Mesendoderm (in vitro differentiated cells): ENCODE results near the gene PELO.

Experiments
- DNase-seq: peaks from one replicate; pipeline ENCODE4 v3.0.0; 2013
- H2AK5ac ChIP-seq: 2 replicates; pipeline ENCODE4 v1.6.1; 2013; ENCODE audit warnings: low read length, inconsistent platforms
- H2BK120ac ChIP-seq: 2 replicates; pipeline ENCODE4 v1.6.1; 2013; ENCODE audit warnings: low read depth, mild to moderate bottlenecking, low read length, moderate library complexity, mixed read lengths
- H2BK15ac ChIP-seq: replicated peaks from 2 replicates; pipeline ENCODE4 v1.6.1; 2013; ENCODE audit warnings: low read depth, mild to moderate bottlenecking, moderate library complexity
- H2BK5ac ChIP-seq: 2 replicates; pipeline ENCODE4 v1.6.1; 2013; ENCODE audit warnings: low read length, inconsistent platforms
- H3K18ac ChIP-seq: 2 replicates; pipeline ENCODE4 v1.6.1; 2013; ENCODE audit warnings: mild to moderate bottlenecking, low read length, mixed read lengths
- H3K23ac ChIP-seq: one replicate; pipeline ENCODE4 v1.6.1; 2013; ENCODE audit warnings: low read length
- H3K27ac ChIP-seq: 2 replicates; pipeline ENCODE4 v1.5.1; 2013; ENCODE audit warnings: low read depth, mild to moderate bottlenecking, inconsistent platforms, low read length, moderate library complexity
- H3K27me3 ChIP-seq: 2 replicates; pipeline ENCODE4 v1.6.1; 2013; ENCODE audit warnings: low read length, control low read depth, mild to moderate bottlenecking, inconsistent platforms; ENCODE audit not compliant: insufficient read depth, poor library complexity
- H3K36me3 ChIP-seq: 2 replicates; pipeline ENCODE4 v1.6.1; 2013; ENCODE audit warnings: low read length, inconsistent platforms; ENCODE audit not compliant: control insufficient read depth, insufficient read depth
- H3K4ac ChIP-seq: one replicate; pipeline ENCODE4 v1.6.1; 2013; ENCODE audit warnings: low read depth, mild to moderate bottlenecking, low read length, moderate library complexity
- H3K4me1 ChIP-seq: 2 replicates; pipeline ENCODE4 v1.6.1; 2013; ENCODE audit warnings: low read depth, low read length, inconsistent platforms; ENCODE audit not compliant: control insufficient read depth
- H3K4me2 ChIP-seq: 2 replicates; pipeline ENCODE4 v1.6.1; 2013; ENCODE audit warnings: low read length
- H3K4me3 ChIP-seq: 2 replicates; pipeline ENCODE4 v1.5.1; 2013; ENCODE audit warnings: mild to moderate bottlenecking, low read length
- H3K56ac ChIP-seq: one replicate; pipeline ENCODE4 v1.6.1; 2013; ENCODE audit warnings: low read length
- H3K79me1 ChIP-seq: 2 replicates; pipeline ENCODE4 v1.6.1; 2013; ENCODE audit warnings: low read length, inconsistent platforms
- H3K79me2 ChIP-seq: 2 replicates; pipeline ENCODE4 v1.6.1; 2013; ENCODE audit warnings: mild to moderate bottlenecking, low read length; ENCODE audit not compliant: control insufficient read depth, insufficient read depth
- H3K9ac ChIP-seq: 2 replicates; pipeline ENCODE4 v1.6.1; 2013; ENCODE audit warnings: low read length, inconsistent platforms
- H4K5ac ChIP-seq: one replicate; pipeline ENCODE4 v1.6.1; 2013; ENCODE audit warnings: low read length
- H4K8ac ChIP-seq: one replicate; pipeline ENCODE4 v1.6.1; 2013; ENCODE audit warnings: low read depth, mild to moderate bottlenecking, control low read depth, low read length, moderate library complexity
- WGBS: extraction: QIAGEN DNeasy Blood & Tissue Kit; methylation state at CpG from one replicate; pipeline ENCODE4 v1.1.7; 2013; ENCODE audit warnings: low lambda C conversion rate, missing lambda C conversion rate; ENCODE audit not compliant: insufficient coverage; ENCODE audit errors: extremely low coverage; 5-methylcytosine and 5-hydroxymethylcytosine counted together

The PELO gene

DNA sequence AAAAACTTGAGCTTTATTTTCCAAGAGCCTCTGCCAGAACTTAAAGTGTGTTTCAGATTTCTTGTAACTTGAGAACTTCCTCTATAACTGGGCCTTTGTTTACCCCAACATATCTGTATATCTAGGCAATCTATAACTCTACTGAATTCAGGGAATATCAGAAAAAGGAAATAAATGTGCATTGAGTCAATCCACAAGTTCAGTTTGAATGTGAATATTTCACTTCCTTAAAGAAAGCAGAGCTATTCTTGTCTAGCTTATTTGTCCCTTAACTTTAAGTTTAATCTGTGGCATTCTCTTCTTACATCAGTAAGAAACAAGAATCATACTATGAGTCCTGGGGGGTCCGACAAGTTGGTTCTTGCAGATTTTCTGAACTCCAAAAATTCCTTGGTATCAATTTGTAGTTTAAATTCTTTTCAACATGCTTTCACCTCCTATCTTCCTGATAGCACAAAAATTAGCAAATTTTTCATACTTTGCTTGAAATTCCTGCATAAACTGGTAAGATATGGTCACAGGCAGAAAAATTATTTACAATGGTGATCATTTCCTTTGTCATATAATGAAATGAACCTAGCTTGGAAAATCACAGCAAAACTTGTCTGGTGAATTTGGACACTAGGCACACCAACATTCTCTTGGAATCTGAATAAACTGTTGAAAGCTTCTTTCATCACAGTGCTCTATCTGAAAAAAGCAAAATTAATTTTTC lies 19.8 kb upstream of the PELO start:
- H2BK15ac ChIP-seq: no peak overlapping the region
- H3K27ac ChIP-seq: no peak overlapping the region
- no peak overlapping the region for H3K4me2 ChIP-seq
- H3K79me1 ChIP-seq: no peaks in the 10 kb centered on the region
- no peaks in the 10 kb centered on the region for H3K4me1 ChIP-seq
- no CpG with 5 or more reads among the region's 1 CpG for whole genome bisulfite sequencing
- no peak overlapping the region for H3K23ac ChIP-seq
- no peak overlapping the region for H3K18ac ChIP-seq
- H3K56ac ChIP-seq: no peak overlapping the region
- H3K79me2 ChIP-seq: no peaks in the 10 kb centered on the region
- H4K5ac ChIP-seq: no peak overlapping the region
- no peak overlapping the region for H2AK5ac ChIP-seq
- no peak for DNase-seq
- no peak overlapping the region for H2BK5ac ChIP-seq
- no peaks in the 10 kb centered on the region for H3K36me3 ChIP-seq
- no peak overlapping the region for H3K4me3 ChIP-seq
- no peak overlapping the region for H2BK120ac ChIP-seq
- no peak overlapping the region for H4K8ac ChIP-seq
- H3K9ac ChIP-seq: no peak overlapping the region
- H3K27me3 ChIP-seq: no peaks in the 10 kb centered on the region
- H3K4ac ChIP-seq: no peak overlapping the region

DNA sequence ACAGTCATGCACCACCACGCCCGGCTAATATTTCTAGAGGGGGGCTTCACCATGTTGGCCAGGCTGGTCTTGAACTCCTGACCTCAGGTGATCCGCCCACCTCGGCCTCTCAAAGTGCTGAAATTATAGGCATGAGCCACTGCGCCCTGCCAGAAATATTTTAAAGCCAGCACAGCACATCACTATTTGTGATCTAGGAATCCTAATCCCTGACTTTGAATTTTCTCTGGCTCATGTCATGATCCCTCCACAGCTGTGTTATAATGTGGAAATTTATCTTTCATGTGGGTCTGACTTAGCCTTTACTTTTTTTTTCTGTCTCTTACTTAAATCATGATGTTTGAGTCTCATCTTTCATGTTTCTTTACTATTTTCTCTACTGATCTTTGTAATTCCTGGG lies 18.7 kb upstream of the PELO start:
- Histone ChIP-seq H3K27me3 (no peaks in the 10 kb centered on the region), H2BK5ac (no peak overlapping the region), H3K9ac (no peak overlapping the region), H3K4me3 (no peak overlapping the region), H3K27ac (no peak overlapping the region), H4K8ac (no peak overlapping the region), H2BK15ac (no peak overlapping the region), H3K4me1 (no peaks in the 10 kb centered on the region), H2BK120ac (no peak overlapping the region), H3K79me2 (no peaks in the 10 kb centered on the region), H3K18ac (no peak overlapping the region), H3K4ac (no peak overlapping the region), H3K4me2 (no peak overlapping the region), H4K5ac (no peak overlapping the region), H3K56ac (no peak overlapping the region), H3K79me1 (no peaks in the 10 kb centered on the region), H2AK5ac (no peak overlapping the region), H3K36me3 (no peaks in the 10 kb centered on the region), H3K23ac (no peak overlapping the region)
- no peak for DNase-seq
- no CpG with 5 or more reads among the region's 5 CpGs for WGBS

DNA sequence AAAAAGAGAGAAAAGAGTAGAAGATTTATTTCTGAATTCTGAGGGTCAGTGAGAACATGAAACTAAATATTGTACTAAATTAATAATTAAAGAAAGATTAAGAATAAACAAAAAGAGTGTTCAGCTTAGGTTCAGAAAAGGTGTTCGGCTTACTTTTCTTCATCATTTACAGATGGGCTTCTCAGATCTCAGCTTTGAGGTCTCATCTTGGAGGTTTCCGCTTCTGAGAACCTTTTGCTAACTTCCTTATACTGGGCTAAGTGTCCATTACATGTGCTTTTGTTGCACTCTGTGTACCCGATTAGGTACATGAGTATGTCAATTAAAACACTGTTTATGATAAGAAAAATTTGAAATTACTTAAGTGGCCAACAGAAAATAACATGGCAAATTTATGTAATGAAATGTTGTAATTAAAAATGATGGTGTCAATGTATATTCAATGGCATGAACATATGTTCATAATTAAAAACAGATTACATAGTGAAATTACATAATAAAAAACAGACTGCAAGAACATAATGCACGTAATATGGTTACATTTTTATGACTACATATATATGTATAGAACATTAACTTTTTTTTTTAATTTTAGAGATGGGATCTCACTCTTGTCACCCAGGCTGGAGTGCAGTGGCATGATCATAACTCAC lies 17.3 kb upstream of the PELO start:
- Histone ChIP-seq H3K79me2 (no peaks in the 10 kb centered on the region), H3K4me1 (no peaks in the 10 kb centered on the region), H3K56ac (no peak overlapping the region), H3K18ac (no peak overlapping the region), H3K79me1 (no peaks in the 10 kb centered on the region), H3K9ac (no peak overlapping the region), H2AK5ac (no peak overlapping the region), H4K5ac (no peak overlapping the region), H2BK15ac (no peak overlapping the region), H3K27ac (no peak overlapping the region), H3K27me3 (no peaks in the 10 kb centered on the region), H2BK120ac (no peak overlapping the region), H3K36me3 (no peaks in the 10 kb centered on the region), H3K4me3 (no peak overlapping the region), H2BK5ac (no peak overlapping the region), H3K4ac (no peak overlapping the region), H3K4me2 (no peak overlapping the region), H4K8ac (no peak overlapping the region), H3K23ac (no peak overlapping the region)
- no peak for DNase-seq
- no CpG with 5 or more reads among the region's 4 CpGs for WGBS

DNA sequence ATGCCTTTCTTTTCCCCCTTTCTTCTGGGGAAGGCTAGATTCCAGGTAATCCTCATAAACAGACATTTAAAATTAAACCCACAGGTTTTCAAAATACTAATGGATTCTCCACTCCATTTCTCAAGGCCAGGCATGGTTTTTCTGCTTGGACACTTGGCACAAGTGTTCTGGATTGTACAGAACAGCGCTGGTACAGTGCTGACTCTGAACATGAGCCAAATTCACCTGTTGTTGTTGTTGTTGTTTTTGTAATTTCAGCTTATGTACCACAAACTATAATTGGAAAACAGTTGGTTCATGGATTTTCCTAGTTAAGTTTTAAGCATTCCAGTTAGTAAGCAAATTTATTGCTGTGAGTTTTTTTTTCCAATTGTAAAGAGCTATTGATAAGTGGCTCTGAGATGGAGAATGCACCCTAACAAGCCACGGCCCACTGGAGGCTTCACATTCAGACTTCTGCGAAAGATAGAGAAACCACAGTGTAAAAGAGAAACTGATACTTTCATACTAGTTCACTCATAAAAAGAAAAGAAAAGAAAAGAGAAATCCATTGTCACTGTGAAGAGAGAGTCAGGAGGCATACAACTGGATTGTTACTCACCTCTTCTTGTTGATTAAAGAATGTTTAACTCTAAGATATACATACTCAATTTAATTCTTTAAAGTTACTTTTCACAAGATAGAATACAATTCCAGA lies 16.2 kb upstream of the PELO start:
- Histone ChIP-seq H3K27me3 (no peaks in the 10 kb centered on the region), H3K27ac (no peak overlapping the region), H2BK15ac (no peak overlapping the region), H3K79me1 (no peaks in the 10 kb centered on the region), H3K9ac (no peak overlapping the region), H3K4me3 (no peak overlapping the region), H2BK120ac (no peak overlapping the region), H3K18ac (no peak overlapping the region), H3K79me2 (no peaks in the 10 kb centered on the region), H3K4me2 (no peak overlapping the region), H3K4me1 (no peaks in the 10 kb centered on the region), H2BK5ac (no peak overlapping the region), H4K8ac (no peak overlapping the region), H3K4ac (no peak overlapping the region), H3K56ac (no peak overlapping the region), H2AK5ac (no peak overlapping the region), H4K5ac (no peak overlapping the region), H3K23ac (no peak overlapping the region), H3K36me3 (no peaks in the 10 kb centered on the region)
- WGBS: no CpG with 5 or more reads among the region's 3 CpGs
- no peak for DNase-seq

DNA sequence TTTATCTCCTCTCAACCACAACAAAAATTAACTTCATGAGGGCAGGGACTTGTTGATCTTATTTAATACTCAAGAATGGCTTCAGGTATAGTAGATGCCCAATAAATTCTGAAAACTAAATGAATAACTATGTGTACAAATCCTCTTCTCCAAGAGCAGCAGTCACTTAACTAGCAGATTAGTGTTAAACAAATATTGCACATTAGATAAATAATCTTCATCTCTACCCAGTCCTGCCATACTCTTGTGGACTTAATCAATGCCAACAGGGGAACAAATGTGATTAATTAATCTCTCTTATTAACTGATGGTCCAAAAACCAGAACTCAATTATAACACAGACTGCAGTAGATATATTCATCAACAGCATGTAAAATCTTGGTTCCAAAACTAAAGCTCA lies 15.0 kb upstream of the PELO start:
- no peaks in the 10 kb centered on the region for H3K27me3 ChIP-seq
- H3K18ac ChIP-seq: no peak overlapping the region
- H4K5ac ChIP-seq: no peak overlapping the region
- H3K9ac ChIP-seq: no peak overlapping the region
- no peak overlapping the region for H3K4me2 ChIP-seq
- H3K79me2 ChIP-seq: no peaks in the 10 kb centered on the region
- no peak overlapping the region for H2AK5ac ChIP-seq
- no peak overlapping the region for H2BK120ac ChIP-seq
- H3K79me1 ChIP-seq: no peaks in the 10 kb centered on the region
- H2BK5ac ChIP-seq: no peak overlapping the region
- no peak overlapping the region for H4K8ac ChIP-seq
- no peak overlapping the region for H3K4me3 ChIP-seq
- DNase-seq: no peak
- H3K4me1 ChIP-seq: no peaks in the 10 kb centered on the region
- no peaks in the 10 kb centered on the region for H3K36me3 ChIP-seq
- H2BK15ac ChIP-seq: no peak overlapping the region
- no peak overlapping the region for H3K56ac ChIP-seq
- H3K27ac ChIP-seq: no peak overlapping the region
- no peak overlapping the region for H3K4ac ChIP-seq
- H3K23ac ChIP-seq: no peak overlapping the region
